IMR-90 (cell line): ENCODE measurements around the gene CYP3A4. TPM values are rescaled to one million over a fixed set of nuclear protein-coding genes. Genes with fewer than 3 reads are reported as not detected.

Experiments
- ATAC-seq: fragments of 200-7000 bp; cut with Tn5 transposase; 2 replicates; pipeline ENCODE4 v1.9.1; 2020; ENCODE audit warnings: low read depth, mild to moderate bottlenecking, moderate library complexity
- BruUV-seq: library from RNA; stranded (reverse); fragments of 400-500 nt; replicated peaks from 2 replicates; lab custom pipeline; 2021; lab: Mats Ljungman, UMichigan
- CTCF ChIA-PET: fragments of 300-600 bp; formaldehyde crosslinking; extraction: SDS; loops from one replicate; lab custom pipeline; 2021; ENCODE audit warnings: antibody characterized with exemption; lab: Yijun Ruan, JAX
- POLR2A ChIA-PET: fragments of 300-600 bp; sonication (Branson Sonifier 250); formaldehyde crosslinking; loops from one replicate; lab custom pipeline; 2022; ENCODE audit warnings: antibody characterized with exemption; ENCODE audit not compliant: unreplicated experiment; lab: Charles Lee
- DNase-seq: peaks from one replicate; pipeline ENCODE4 v3.0.0; 2013
- H2AFZ ChIP-seq: replicated peaks from 2 replicates; pipeline ENCODE3; 2013; ENCODE audit warnings: low read length, mild to moderate bottlenecking; ENCODE audit not compliant: poor library complexity
- H2AK5ac ChIP-seq: 2 replicates; pipeline ENCODE4 v1.6.1; 2013; ENCODE audit warnings: low read depth, low read length, inconsistent platforms
- H2AK9ac ChIP-seq: replicated peaks from 2 replicates; pipeline ENCODE3; 2013; ENCODE audit warnings: mild to moderate bottlenecking, low read depth, low read length, moderate library complexity; ENCODE audit not compliant: poor library complexity
- H2BK120ac ChIP-seq: 2 replicates; pipeline ENCODE4 v1.6.1; 2013; ENCODE audit warnings: low read depth, low read length, inconsistent platforms
- H2BK15ac ChIP-seq: 3 replicates; pipeline ENCODE4 v1.6.1; 2013; ENCODE audit warnings: low read depth, low read length, inconsistent platforms
- H2BK20ac ChIP-seq: 2 replicates; pipeline ENCODE4 v1.6.1; 2013; ENCODE audit warnings: low read depth, mild to moderate bottlenecking, inconsistent platforms, low read length, moderate library complexity
- H2BK5ac ChIP-seq: 2 replicates; pipeline ENCODE4 v1.6.1; 2013; ENCODE audit warnings: mild to moderate bottlenecking, low read depth, low read length, inconsistent platforms; ENCODE audit not compliant: poor library complexity, severe bottlenecking
- H3K14ac ChIP-seq: replicated peaks from 2 replicates; pipeline ENCODE4 v1.6.1; 2013; ENCODE audit warnings: low read depth, low read length, inconsistent platforms
- H3K18ac ChIP-seq: 2 replicates; pipeline ENCODE4 v1.6.1; 2013; ENCODE audit warnings: low read depth, low read length, control low read depth
- H3K23ac ChIP-seq: 2 replicates; pipeline ENCODE4 v1.6.1; 2013; ENCODE audit warnings: low read depth, low read length, inconsistent platforms
- H3K27ac ChIP-seq: 2 replicates; pipeline ENCODE4 v1.5.1; 2013; ENCODE audit warnings: mild to moderate bottlenecking, control low read depth, low read length; ENCODE audit not compliant: insufficient read depth
- H3K27me3 ChIP-seq: 2 replicates; pipeline ENCODE4 v1.6.1; 2013; ENCODE audit warnings: low read length; ENCODE audit not compliant: control insufficient read depth, insufficient read depth
- H3K36me3 ChIP-seq: 2 replicates; pipeline ENCODE4 v1.6.1; 2013; ENCODE audit warnings: low read length, mixed read lengths; ENCODE audit not compliant: control insufficient read depth, insufficient read depth
- H3K4ac ChIP-seq: 2 replicates; pipeline ENCODE4 v1.6.1; 2013; ENCODE audit warnings: low read depth, low read length, inconsistent platforms
- H3K4me1 ChIP-seq: 2 replicates; pipeline ENCODE4 v1.6.1; 2013; ENCODE audit warnings: low read length, mixed read lengths; ENCODE audit not compliant: control insufficient read depth, insufficient read depth
- H3K4me2 ChIP-seq: 2 replicates; pipeline ENCODE4 v1.6.1; 2013; ENCODE audit warnings: low read depth, mild to moderate bottlenecking, control low read depth, low read length, moderate library complexity
- H3K4me3 ChIP-seq: 2 replicates; pipeline ENCODE4 v1.5.1; 2013; ENCODE audit warnings: low read depth, mild to moderate bottlenecking, control low read depth, low read length, moderate library complexity; ENCODE audit not compliant: insufficient read depth
- H3K56ac ChIP-seq: 2 replicates; pipeline ENCODE4 v1.6.1; 2013; ENCODE audit warnings: low read length, inconsistent platforms; ENCODE audit not compliant: insufficient read depth; ENCODE audit errors: extremely low read depth
- H3K79me1 ChIP-seq, 2 experiments: 2 replicates each; pipeline ENCODE4 v1.6.1; 2013; ENCODE audit warnings: low read length in 2 of 2, inconsistent platforms in 1 of 2, low read depth in 1 of 2
- H3K9ac ChIP-seq: 2 replicates; pipeline ENCODE4 v1.6.1; 2013; ENCODE audit warnings: low read depth, low read length, control low read depth
- H3K9me1 ChIP-seq: 2 replicates; pipeline ENCODE4 v1.6.1; 2013; ENCODE audit warnings: low read length, inconsistent platforms; ENCODE audit not compliant: insufficient read depth
- H3K9me3 ChIP-seq: 2 replicates; pipeline ENCODE4 v1.6.1; 2013; ENCODE audit warnings: low read length; ENCODE audit not compliant: control insufficient read depth, insufficient read depth
- H4K20me1 ChIP-seq: 2 replicates; pipeline ENCODE4 v1.6.1; 2013; ENCODE audit warnings: low read length, inconsistent platforms; ENCODE audit not compliant: insufficient read depth
- H4K5ac ChIP-seq: 2 replicates; pipeline ENCODE4 v1.6.1; 2013; ENCODE audit warnings: mild to moderate bottlenecking, low read depth, low read length, control low read depth
- H4K8ac ChIP-seq, 2 experiments: 2 replicates each; pipeline ENCODE4 v1.6.1; 2013; ENCODE audit warnings: low read depth in 2 of 2, low read length in 2 of 2, control low read depth in 1 of 2, inconsistent platforms in 1 of 2
- H4K91ac ChIP-seq: 2 replicates; pipeline ENCODE4 v1.6.1; 2013; ENCODE audit warnings: low read depth, low read length, inconsistent platforms; ENCODE audit not compliant: insufficient read depth
- RAD21 ChIP-seq: IDR thresholded peaks from 2 replicates; pipeline ENCODE4 v1.6.1; 2012; ENCODE audit warnings: low read length, improper control_type of control experiment
- WGBS, 2 experiments: methylation state at CpG; one replicate each; pipeline versions ENCODE4 v1.1.5 to v1.1.7; 2013; ENCODE audit warnings: missing lambda C conversion rate in 2 of 2; ENCODE audit not compliant: insufficient read length in 1 of 2; ENCODE audit errors: extremely low coverage in 2 of 2; 5-methylcytosine and 5-hydroxymethylcytosine counted together
- dilution Hi-C: fragments of 300-500 bp; cut with HindIII; formaldehyde crosslinking; loops from one replicate; pipeline ENCODE4 v1.14.3; 2018; ENCODE audit warnings: low sequenced_read_pairs; ENCODE audit not compliant: unreplicated experiment
- in situ Hi-C: fragments of 300-500 bp; cut with MboI; formaldehyde crosslinking; loops from 3 replicates; pipeline ENCODE4 v1.14.3; 2019; ENCODE audit warnings: low sequenced_read_pairs, inconsistent platforms, mixed read lengths
- intact Hi-C: fragments of 100-400 bp; cut with micrococcal nuclease; formaldehyde crosslinking; loops from 2 replicates; pipeline ENCODE4 v1.10.0; 2022
- polyA plus RNA-seq, 3 experiments: library from polyadenylated mRNA; depleted of rRNA; stranded (reverse); fragments of >200 nt; gene quantifications; 2 replicates each; pipeline ENCODE4 v1.2.3, GENCODE V29; 2012; ENCODE audit warnings: low replicate concordance in 1 of 3
- total RNA-seq: library from RNA; depleted of rRNA; stranded (reverse); fragments of >200 nt; gene quantifications from 2 replicates; pipeline ENCODE4 v1.2.3, GENCODE V29; 2012

Gene CYP3A4
- total and polyA plus RNA-seq, 2 of the 4 experiments (the other 2 are of a cell fraction) = not detected

DNA sequence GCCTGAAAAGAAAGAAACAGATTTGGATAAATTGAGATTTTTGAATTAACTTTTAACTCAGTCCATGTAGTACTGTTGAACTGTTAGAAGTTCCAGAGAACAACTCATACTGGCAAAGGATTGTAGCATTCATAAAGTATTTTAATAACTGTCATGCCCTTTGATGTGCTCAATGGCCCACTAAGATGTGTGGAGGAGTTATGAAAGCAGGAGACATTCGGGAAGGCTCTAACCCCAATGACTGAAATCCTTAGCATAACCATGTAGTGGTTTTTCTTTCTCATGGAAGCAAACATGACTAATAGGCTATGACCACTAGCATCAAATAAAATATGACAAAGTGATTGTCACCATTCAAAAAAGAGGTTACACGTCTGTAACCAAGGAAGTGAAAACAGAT lies 74.7 kb downstream of the CYP3A4 start:
- DNase-seq (no peak), ATAC-seq (no peak)
- no peaks in the 10 kb centered on the region for H3K27me3 ChIP-seq
- H4K20me1 ChIP-seq = no peaks in the 10 kb centered on the region
- no peak overlapping the region for H3K4me3 ChIP-seq
- H3K36me3 ChIP-seq = no peaks in the 10 kb centered on the region
- no peak overlapping the region for H2BK20ac ChIP-seq
- no peak overlapping the region for H2AFZ ChIP-seq
- intact Hi-C loops (no loop called here), in situ Hi-C loops (no loop called here), dilution Hi-C loops (no loop called here)
- no peaks in the 10 kb centered on the region for H3K9me1 ChIP-seq
- no peak overlapping the region for H4K5ac ChIP-seq
- ChIA-PET POLR2A (no interaction called here), CTCF (no interaction called here)
- BruUV-seq = no TSS peak
- H3K56ac ChIP-seq = no peak overlapping the region
- H2AK5ac ChIP-seq = no peak overlapping the region
- no peak overlapping the region for H2BK15ac ChIP-seq
- H3K9me3 ChIP-seq = peaks cover 5% of the 10 kb centered on the region; the same call in 1 of the 2 replicates
- no CpG with 5 or more reads among the region's 2 CpGs for WGBS, 2 experiments
- no peak overlapping the region for H2AK9ac ChIP-seq
- no peaks in the 10 kb centered on the region for H3K4me1 ChIP-seq
- H2BK5ac ChIP-seq = no peak overlapping the region
- no peak overlapping the region for H4K91ac ChIP-seq
- no peak overlapping the region for H2BK120ac ChIP-seq
- H3K18ac ChIP-seq = no peak overlapping the region
- no peak overlapping the region for H4K8ac ChIP-seq
- no peak overlapping the region for H3K4me2 ChIP-seq
- H3K14ac ChIP-seq = no peak overlapping the region
- H3K79me1 ChIP-seq = no peaks in the 10 kb centered on the region
- TF ChIP-seq RAD21 = no peak
- H3K27ac ChIP-seq = no peak overlapping the region
- no peak overlapping the region for H3K23ac ChIP-seq
- H3K9ac ChIP-seq = no peak overlapping the region
- H3K4ac ChIP-seq = no peak overlapping the region
